Measurements from ENCODE around the gene PCYT1A.

The PCYT1A gene

GRCh38 chr3:196238612-196239560 is 48.6 kb downstream of the PCYT1A start:
- H3K27me3 ChIP-seq: no peaks in the 10 kb centered on the region
- intact Hi-C loops (cut with DNase I; ENCODE audit: low total_unique reads): no loop called here
- no peaks in the 10 kb centered on the region for H3K4me1 ChIP-seq
- H3K36me3 ChIP-seq: peaks cover 38 to 79% (median 50%) of the 10 kb centered on the region in 3 donors
- no peak for DNase-seq
- no peaks in the 10 kb centered on the region for H3K9me3 ChIP-seq
- H3K27ac ChIP-seq: no peak overlapping the region
- H3K4me3 ChIP-seq: no peak overlapping the region
- no peak for TF ChIP-seq CTCF (IDR thresholded peaks at IDR 0.05)

DNA sequence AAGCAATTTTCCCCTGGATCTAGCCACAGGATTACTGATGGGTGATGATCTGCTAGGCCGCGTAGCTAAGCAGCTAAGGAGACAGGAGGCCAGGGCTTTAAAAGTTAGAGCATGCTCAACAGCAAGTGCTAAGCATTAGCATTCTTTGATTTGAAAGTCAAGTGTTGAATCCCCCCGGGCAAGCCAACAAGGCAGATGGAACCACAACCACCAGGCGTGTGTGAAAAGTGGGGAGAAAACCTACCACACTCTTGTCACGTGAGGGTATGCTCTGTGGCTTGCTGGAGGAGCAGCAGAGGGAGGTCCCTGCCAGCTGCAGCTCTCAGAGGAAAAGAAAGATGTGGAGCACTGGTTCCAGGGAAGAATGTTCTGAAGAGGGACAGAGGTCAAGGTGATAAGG is 50.3 kb downstream of the PCYT1A start:
- intact Hi-C loops (cut with DNase I; ENCODE audit: low total_unique reads): no loop called here
- no peaks in the 10 kb centered on the region for H3K9me3 ChIP-seq
- no peak for TF ChIP-seq CTCF (IDR thresholded peaks at IDR 0.05)
- H3K27ac ChIP-seq: no peak overlapping the region
- no peak for DNase-seq
- H3K4me1 ChIP-seq: no peaks in the 10 kb centered on the region
- no peaks in the 10 kb centered on the region for H3K27me3 ChIP-seq
- H3K36me3 ChIP-seq: peaks cover 38 to 71% (median 50%) of the 10 kb centered on the region in 3 donors
- no peak overlapping the region for H3K4me3 ChIP-seq

GRCh38 chr3:196236223-196236622 is 51.3 kb downstream of the PCYT1A start:
- TF ChIP-seq CTCF (IDR thresholded peaks at IDR 0.05): no peak
- DNase-seq: no peak
- H3K27ac ChIP-seq: no peak overlapping the region
- peaks cover 28 to 62% (median 40%) of the 10 kb centered on the region in 3 donors for H3K36me3 ChIP-seq
- H3K9me3 ChIP-seq: no peaks in the 10 kb centered on the region
- intact Hi-C loops (cut with DNase I; ENCODE audit: low total_unique reads): no loop called here
- H3K4me3 ChIP-seq: no peak overlapping the region
- H3K4me1 ChIP-seq: no peaks in the 10 kb centered on the region
- no peaks in the 10 kb centered on the region for H3K27me3 ChIP-seq

DNA sequence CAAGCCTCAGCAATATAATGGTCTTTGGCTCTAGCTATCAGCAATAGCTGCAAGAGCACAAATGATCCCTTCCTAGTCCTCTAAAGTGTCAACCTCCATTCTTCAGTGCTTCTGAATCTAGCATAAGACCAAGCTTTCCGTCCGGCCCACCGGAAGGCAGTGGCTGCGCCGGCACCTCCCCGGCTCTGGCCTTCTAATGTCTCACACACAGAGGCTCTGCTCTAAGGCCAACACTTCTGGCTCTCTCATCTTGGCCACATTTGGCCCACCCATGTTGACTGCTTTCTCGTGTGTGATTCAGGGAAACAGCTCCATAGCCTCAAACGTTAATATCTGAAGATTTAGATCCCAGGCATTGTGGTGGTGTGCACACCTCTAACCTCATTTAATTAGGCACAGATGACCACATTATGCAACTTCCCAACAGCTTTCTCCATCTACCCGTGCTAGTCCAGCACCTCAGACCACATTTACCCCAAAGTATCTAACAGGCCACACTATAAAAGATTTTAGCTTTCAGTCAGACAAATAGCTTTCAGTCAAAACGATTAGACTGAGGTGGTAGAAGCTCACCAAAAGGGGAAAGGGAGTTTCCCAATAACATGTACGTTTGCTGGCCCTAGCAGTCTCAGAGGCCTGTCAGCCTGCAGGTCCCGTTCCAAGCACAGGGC is 51.9 kb downstream of the PCYT1A start:
- Histone ChIP-seq H3K4me3 (no peak overlapping the region), H3K36me3 (peaks cover 24 to 55% (median 35%) of the 10 kb centered on the region in 3 donors), H3K4me1 (no peaks in the 10 kb centered on the region), H3K9me3 (no peaks in the 10 kb centered on the region), H3K27me3 (no peaks in the 10 kb centered on the region), H3K27ac (no peak overlapping the region)
- no peak for DNase-seq
- intact Hi-C loops (cut with DNase I; ENCODE audit: low total_unique reads): no loop called here
- TF ChIP-seq CTCF (IDR thresholded peaks at IDR 0.05): no peak

- Histone ChIP-seq H3K27ac (no peak overlapping the region), H3K9me3 (no peaks in the 10 kb centered on the region), H3K36me3 (peaks cover 2 to 28% (median 14%) of the 10 kb centered on the region in 3 donors), H3K27me3 (no peaks in the 10 kb centered on the region), H3K4me3 (no peak overlapping the region), H3K4me1 (peaks cover 0 to 2% (median 0%) of the 10 kb centered on the region in 4 donors)
- DNase-seq: no peak
- no peak for TF ChIP-seq CTCF (IDR thresholded peaks at IDR 0.05)
- intact Hi-C loops (cut with DNase I; ENCODE audit: low total_unique reads): no loop called here
Measured at GRCh38 chr3:196232882-196233251, 54.7 kb downstream of the PCYT1A start.
